Loucy (cell line): Measurements from ENCODE around the gene GRB10.

Source experiments
- H2AFZ ChIP-seq: fragments of 200-600 bp; sonication (generic); 2 replicates; pipeline ENCODE4 v1.6.0; 2016; ENCODE audit warnings: antibody characterized with exemption, mild to moderate bottlenecking, low read length, moderate library complexity
- H3F3A ChIP-seq: fragments of 200-600 bp; 2 replicates; pipeline ENCODE4 v1.6.0; 2016; ENCODE audit warnings: antibody characterized with exemption, low read depth, mild to moderate bottlenecking
- H3K27me3 ChIP-seq: fragments of 200-600 bp; sonication (generic); 2 replicates; pipeline ENCODE4 v1.6.1; 2014; ENCODE audit warnings: low read length, mild to moderate bottlenecking; ENCODE audit not compliant: insufficient read depth, poor library complexity, severe bottlenecking
- H3K36me3 ChIP-seq: fragments of 200-600 bp; sonication (generic); 2 replicates; pipeline ENCODE4 v1.6.1; 2016; ENCODE audit warnings: low read length; ENCODE audit not compliant: insufficient read depth
- H3K4me1 ChIP-seq: fragments of 200-600 bp; sonication (generic); 2 replicates; pipeline ENCODE4 v1.5.1; 2014; ENCODE audit warnings: low read length, mild to moderate bottlenecking; ENCODE audit not compliant: insufficient read depth, poor library complexity, severe bottlenecking
- H3K4me2 ChIP-seq: fragments of 200-600 bp; sonication (generic); 2 replicates; pipeline ENCODE4 v1.6.0; 2014; ENCODE audit warnings: antibody characterized with exemption, low read length, low read depth, mild to moderate bottlenecking; ENCODE audit not compliant: poor library complexity, severe bottlenecking
- H3K4me3 ChIP-seq: fragments of 200-600 bp; sonication (generic); 2 replicates; pipeline ENCODE4 v1.5.1; 2014; ENCODE audit warnings: low read length, mild to moderate bottlenecking, mixed read lengths; ENCODE audit not compliant: poor library complexity, severe bottlenecking
- H3K79me2 ChIP-seq: fragments of 200-600 bp; sonication (generic); 2 replicates; pipeline ENCODE4 v1.6.1; 2014; ENCODE audit warnings: low read length; ENCODE audit not compliant: insufficient read depth
- H3K9ac ChIP-seq: fragments of 200-600 bp; sonication (generic); 2 replicates; pipeline ENCODE4 v1.6.0; 2014; ENCODE audit warnings: mild to moderate bottlenecking, low read depth, low read length, moderate library complexity; ENCODE audit not compliant: poor library complexity, severe bottlenecking
- H3K9me2 ChIP-seq: fragments of 200-600 bp; sonication (generic); replicated peaks from 2 replicates; pipeline ENCODE4 v1.6.1; 2016; ENCODE audit warnings: low read depth, low read length, mixed read lengths
- H3K9me3 ChIP-seq: fragments of 200-600 bp; sonication (generic); 2 replicates; pipeline ENCODE4 v1.6.1; 2014; ENCODE audit warnings: mild to moderate bottlenecking, antibody characterized with exemption, low read length, low read depth; ENCODE audit not compliant: insufficient read depth
- H4K20me1 ChIP-seq: fragments of 200-600 bp; sonication (generic); 2 replicates; pipeline ENCODE4 v1.6.0; 2014; ENCODE audit warnings: antibody characterized with exemption, low read length, mild to moderate bottlenecking; ENCODE audit not compliant: insufficient read depth, poor library complexity, severe bottlenecking
- CTCF ChIP-seq: fragments of 200-600 bp; sonication (generic); conservative IDR thresholded peaks from 2 replicates; pipeline ENCODE4 v1.5.1; 2014; ENCODE audit warnings: mild to moderate bottlenecking, antibody characterized with exemption, low read length
- EZH2phosphoT487 ChIP-seq: fragments of 200-600 bp; IDR thresholded peaks from 2 replicates; pipeline ENCODE4 v1.6.1; 2018; ENCODE audit warnings: antibody characterized with exemption, mild to moderate bottlenecking, moderate library complexity, borderline replicate concordance

The GRB10 gene

GRCh38 chr7:50782375-50783208, at the start of gene GRB10:
TSS of gene GRB10 (minus strand) at chr7:50782896. CDS start at chr7:50732322, 50,574 bp downstream.
- Histone ChIP-seq H3K4me2 (no peak within 1 kb of the TSS), H3K4me3 (no peak within 1 kb of the TSS), H3K9me3 (no peaks in the 10 kb centered on the region), H3F3A (no peaks in the 10 kb centered on the region), H3K79me2 (no peaks in the 10 kb centered on the region), H3K4me1 (no peaks in the 10 kb centered on the region), H3K27me3 (no peaks in the 10 kb centered on the region), H3K9ac (no peak within 1 kb of the TSS), H2AFZ (no peak within 1 kb of the TSS), H3K36me3 (no peaks in the 10 kb centered on the region), H3K9me2 (no peaks in the 10 kb centered on the region), H4K20me1 (no peaks in the 10 kb centered on the region)
- no peak for TF ChIP-seq EZH2phosphoT487
- no peak for TF ChIP-seq CTCF

- no peaks in the 10 kb centered on the region for H3K27me3 ChIP-seq
- peaks cover 15% of the 10 kb centered on the region for H3K4me1 ChIP-seq
- H3K36me3 ChIP-seq = no peaks in the 10 kb centered on the region
- no peaks in the 10 kb centered on the region for H3K9me2 ChIP-seq
- no peaks in the 10 kb centered on the region for H4K20me1 ChIP-seq
- H3K4me2 ChIP-seq = no peak overlapping the region
- H3K9me3 ChIP-seq = no peaks in the 10 kb centered on the region
- no peaks in the 10 kb centered on the region for H3F3A ChIP-seq
- no peak overlapping the region for H3K4me3 ChIP-seq
- no peaks in the 10 kb centered on the region for H3K79me2 ChIP-seq
- TF ChIP-seq EZH2phosphoT487 (no peak), CTCF (no peak)
- no peak overlapping the region for H3K9ac ChIP-seq
- no peak overlapping the region for H2AFZ ChIP-seq
These were observed 46.1 kb upstream of the GRB10 start for GRCh38 chr7:50828801-50829200.

- Histone ChIP-seq H3K79me2 (no peaks in the 10 kb centered on the region), H4K20me1 (no peaks in the 10 kb centered on the region), H3K9ac (no peak overlapping the region)
These were observed 45.4 kb upstream of the GRB10 start for GRCh38 chr7:50828116-50828515.

More at GRCh38 chr7:50828116-50828515, 45.4 kb upstream of the GRB10 start:
- Histone ChIP-seq H3K4me3 (no peak overlapping the region), H3K9me3 (no peaks in the 10 kb centered on the region), H3K4me1 (peaks cover 12% of the 10 kb centered on the region), H3K36me3 (no peaks in the 10 kb centered on the region), H3F3A (no peaks in the 10 kb centered on the region), H2AFZ (no peak overlapping the region; the same call in 1 of the 2 replicates), H3K27me3 (no peaks in the 10 kb centered on the region), H3K9me2 (no peaks in the 10 kb centered on the region), H3K4me2 (no peak overlapping the region)
- TF ChIP-seq CTCF (no peak), EZH2phosphoT487 (no peak)
